ENCODE measurements around the gene CLASRP.
"Not testable (repeated sequence)": the region's sequence is repeated elsewhere in the genome, so short reads cannot be mapped to it uniquely, and the experiment has no call there.

CLASRP gene

GRCh38 chr19:45103508-45104319 lies 64.9 kb downstream of the CLASRP start:
- no peak for DNase-seq (ENCODE audit: low read depth)

GRCh38 chr19:45104658-45105349 lies 66.0 kb downstream of the CLASRP start:
- DNase-seq (ENCODE audit: low read depth), result no peak

GRCh38 chr19:45106363-45106762 lies 67.5 kb downstream of the CLASRP start:
- not testable (repeated sequence) for DNase-seq (ENCODE audit: low read depth)

GRCh38 chr19:45107621-45108150 lies 68.8 kb downstream of the CLASRP start:
- DNase-seq (ENCODE audit: low read depth), result no peak

DNA sequence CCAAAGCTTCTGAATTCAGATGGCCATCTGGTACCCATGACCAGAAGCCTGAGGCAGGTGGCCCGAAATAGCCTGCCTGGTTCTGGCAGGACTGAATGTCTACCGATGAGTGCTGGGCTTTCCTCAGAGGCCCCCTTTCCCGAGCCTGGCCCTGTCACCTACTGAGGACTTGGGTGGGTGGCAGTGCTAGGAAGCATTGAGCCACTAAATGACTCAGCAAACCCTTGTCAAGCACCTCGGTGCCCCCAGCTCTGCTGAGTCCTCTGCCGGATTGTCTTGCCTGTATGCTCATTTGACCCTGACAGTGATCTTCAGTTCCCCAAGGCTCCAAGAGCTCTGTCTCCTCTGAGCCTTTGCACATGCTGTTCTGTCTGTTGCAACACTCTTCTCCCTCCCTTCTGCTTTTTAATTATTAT lies 72.0 kb downstream of the CLASRP start:
- no peak for DNase-seq (ENCODE audit: low read depth)

DNA sequence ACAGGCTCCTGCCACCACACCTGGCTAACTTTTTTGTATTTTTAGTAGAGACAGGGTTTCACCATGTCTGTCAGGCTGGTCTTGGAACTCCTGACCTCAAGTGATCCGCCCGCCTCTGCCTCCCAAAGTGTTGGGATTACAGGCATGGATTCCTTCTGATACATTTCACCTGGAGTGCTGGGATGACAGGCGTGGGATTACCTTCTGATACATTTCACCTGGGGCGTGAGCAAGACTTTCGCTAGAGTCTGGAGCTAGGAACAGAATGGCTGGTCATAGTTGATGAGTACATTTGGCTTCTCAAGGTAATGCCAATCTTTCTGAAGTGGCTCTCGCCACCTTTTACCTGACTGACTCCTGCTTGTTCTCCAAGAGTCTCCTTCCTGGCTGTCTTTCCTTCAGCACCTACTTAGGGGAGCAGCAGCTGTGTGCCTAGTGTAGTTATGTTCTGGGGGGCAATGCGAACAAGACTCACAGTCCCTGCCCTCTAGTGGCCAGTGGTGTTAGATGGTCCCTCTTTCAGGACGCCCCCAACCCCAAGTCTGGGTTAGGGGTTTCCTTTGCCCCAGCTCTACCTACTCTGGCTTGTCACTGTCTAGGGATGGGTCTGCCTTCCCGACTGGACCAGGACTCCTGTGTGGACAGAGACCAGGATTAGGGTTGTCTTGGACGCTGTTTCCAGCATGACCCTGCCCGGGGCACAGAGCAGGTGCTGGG lies 73.4 kb downstream of the CLASRP start:
- DNase-seq (ENCODE audit: low read depth), result no peak

GRCh38 chr19:45113628-45114027 lies 74.8 kb downstream of the CLASRP start:
- no peak for DNase-seq (ENCODE audit: low read depth)

- DNase-seq (ENCODE audit: low read depth), result no peak
Observed at GRCh38 chr19:45114116-45114515, 75.3 kb downstream of the CLASRP start.

DNA sequence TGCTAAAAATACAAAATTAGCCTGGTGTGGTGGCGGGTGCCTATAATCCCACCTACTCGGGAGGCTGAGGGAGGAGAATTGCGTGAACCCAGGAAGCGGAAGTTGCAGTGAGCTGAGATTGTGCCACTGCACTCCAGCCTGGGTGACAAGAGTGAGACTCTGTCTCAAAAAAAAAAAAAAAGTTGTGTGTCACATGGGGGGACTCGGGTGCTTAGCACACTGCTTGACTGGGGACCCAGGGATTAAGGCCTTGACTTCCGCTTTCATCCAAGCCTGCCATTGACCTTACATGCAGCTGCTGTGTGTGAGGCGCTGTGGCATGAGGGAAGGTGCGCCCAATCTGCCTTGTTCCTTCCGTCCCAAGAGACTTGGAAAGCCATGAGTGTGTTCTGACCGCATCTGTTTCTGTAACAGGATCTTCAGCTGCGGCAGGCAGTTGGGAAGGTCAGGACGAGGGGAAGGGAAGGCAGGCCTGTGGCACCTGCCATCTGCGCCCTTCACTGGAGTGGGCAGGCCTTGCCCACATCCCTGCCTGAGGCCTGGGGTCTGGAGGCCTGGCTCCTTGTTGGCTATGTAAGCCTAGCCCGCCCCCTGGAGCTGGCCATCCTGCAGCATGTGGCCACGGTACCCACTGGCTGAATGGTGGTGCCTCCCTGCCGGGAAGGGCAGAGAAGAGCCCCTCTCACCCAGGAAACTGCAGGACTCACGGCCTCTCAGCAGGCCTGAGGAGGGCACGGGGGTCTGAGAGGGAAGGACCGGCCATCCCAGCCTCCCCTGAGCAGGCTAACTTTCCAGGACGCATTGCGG lies 77.2 kb downstream of the CLASRP start:
- DNase-seq (ENCODE audit: low read depth), result no peak

DNA sequence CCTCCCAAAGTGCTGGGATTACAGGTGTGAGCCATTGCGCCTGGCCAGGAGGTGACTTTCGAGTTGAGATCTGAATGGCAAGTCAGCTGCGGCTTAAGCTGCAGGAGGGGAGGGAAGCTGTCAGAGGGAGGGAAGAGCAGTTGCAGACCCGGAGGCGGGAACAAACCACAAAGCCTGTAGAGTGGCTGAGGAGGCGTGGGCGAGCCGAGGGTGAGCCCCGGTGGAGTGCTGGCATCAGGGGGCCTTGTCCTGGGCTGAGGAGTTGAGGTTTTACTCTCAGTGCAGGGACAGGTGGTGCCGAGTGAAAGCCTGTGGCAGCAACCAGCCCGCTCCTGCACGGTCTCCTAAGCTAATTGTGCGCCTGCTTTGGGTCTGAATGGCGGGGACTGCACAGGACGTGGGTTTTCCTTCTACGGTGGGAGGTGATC lies 78.3 kb downstream of the CLASRP start:
- no peak for DNase-seq (ENCODE audit: low read depth)

DNA sequence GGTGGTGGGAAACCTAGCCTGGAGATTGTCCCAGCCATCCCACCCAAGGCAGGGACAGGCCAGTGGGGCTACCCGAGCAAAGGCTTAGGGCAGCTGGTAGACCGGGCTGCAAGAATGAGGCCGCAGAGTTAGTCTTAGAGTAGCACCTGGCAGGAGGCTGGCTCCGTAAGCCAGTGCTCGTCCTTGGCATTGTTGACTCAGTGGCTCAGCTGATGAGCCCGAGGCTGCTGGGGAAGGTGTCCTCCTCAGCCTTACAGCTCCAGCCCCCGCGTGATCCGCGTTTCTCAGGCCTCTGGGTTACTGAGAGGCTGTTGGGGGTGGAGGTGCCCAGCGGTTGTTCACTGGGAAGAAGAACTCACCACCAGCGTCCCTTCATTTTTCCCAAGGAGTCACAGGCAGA lies 78.8 kb downstream of the CLASRP start:
- DNase-seq (ENCODE audit: low read depth), result no peak

DNA sequence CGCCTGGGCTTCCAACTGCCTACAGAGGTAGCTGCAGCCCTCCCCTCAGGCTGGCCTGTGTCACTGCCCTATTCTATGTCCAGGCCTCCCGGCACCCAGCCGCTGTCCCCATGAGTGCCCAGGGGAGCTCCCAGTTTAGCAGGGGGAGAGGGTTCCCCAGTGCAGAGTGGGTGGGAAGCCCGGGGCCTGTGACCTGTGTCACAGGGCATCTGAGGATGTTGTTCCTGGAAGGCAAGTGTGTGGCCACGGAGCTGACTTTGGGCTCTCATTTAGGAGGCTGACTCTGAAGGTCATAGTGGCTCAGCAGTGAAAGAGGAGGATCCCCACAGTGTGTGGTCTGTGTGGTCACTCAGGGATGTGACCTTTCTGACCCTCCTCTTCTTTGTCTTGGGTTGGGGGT lies 79.3 kb downstream of the CLASRP start:
- DNase-seq (ENCODE audit: low read depth), result no peak

- DNase-seq (ENCODE audit: low read depth), result not testable (repeated sequence)
Observed at GRCh38 chr19:45118591-45119355, 79.9 kb downstream of the CLASRP start.

DNA sequence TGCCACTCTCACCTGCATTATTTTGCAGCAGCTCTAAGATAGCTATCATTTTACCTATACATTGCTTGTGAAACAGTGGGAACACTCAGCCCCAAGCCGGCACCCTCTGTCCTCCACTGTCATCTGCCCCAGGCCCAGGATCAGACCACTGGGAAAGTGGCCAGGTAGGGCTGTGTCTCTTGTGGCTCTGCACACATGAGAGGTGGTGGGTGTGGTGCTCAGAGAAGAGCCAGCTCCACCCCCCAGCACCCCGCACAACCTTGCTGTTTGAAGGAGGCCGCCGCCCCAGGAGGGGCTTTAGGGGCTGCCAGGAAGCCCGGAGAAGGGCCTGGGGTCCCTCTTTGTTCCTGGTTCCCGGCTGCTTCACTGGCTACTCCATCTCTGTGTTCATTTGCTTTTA lies 80.7 kb downstream of the CLASRP start:
- no peak for DNase-seq (ENCODE audit: low read depth)

Measured in T-helper 22 cell (primary cell).